CD4-positive, alpha-beta T cell treated with Interleukin-21 for 1 hour (primary cell): Measurements from ENCODE around the gene KLLN.
"Not testable (repeated sequence)": the region's sequence is repeated elsewhere in the genome, so short reads cannot be mapped to it uniquely, and the experiment has no call there.

ENCODE experiments used
- DNase-seq: peaks from one replicate; pipeline ENCODE4 v3.0.0-alpha.2; 2020

KLLN gene

GRCh38 chr10:87841186-87841585 lies 22.1 kb downstream of the KLLN start:
- DNase-seq = no peak

- DNase-seq = no peak
These were observed 24.7 kb downstream of the KLLN start for GRCh38 chr10:87838650-87839049.

- no peak for DNase-seq
These were observed 25.9 kb downstream of the KLLN start for GRCh38 chr10:87837445-87837844.

- DNase-seq = no peak
These were observed 27.2 kb downstream of the KLLN start for GRCh38 chr10:87836098-87836497.

- no peak for DNase-seq
These were observed 33.2 kb downstream of the KLLN start for GRCh38 chr10:87829986-87830729.

DNA sequence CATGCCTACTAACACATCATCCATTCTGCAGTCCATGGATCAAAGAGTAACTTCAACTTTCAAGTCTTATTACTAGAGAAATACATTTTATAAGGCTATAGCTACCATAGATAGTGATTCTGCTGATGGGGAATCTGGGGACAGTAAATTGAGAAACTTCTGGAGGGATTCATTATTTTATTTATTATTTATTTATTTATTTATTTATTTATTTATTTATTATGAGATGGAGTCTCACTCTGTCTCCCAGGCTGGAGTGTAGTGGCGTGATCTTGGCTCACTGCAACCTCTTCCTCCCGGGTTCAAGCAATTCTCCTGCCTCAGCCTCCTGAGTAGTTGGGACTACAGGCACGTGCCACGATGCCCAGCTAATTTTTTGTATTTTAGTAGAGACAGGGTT lies 34.3 kb downstream of the KLLN start:
- not testable (repeated sequence) for DNase-seq

DNA sequence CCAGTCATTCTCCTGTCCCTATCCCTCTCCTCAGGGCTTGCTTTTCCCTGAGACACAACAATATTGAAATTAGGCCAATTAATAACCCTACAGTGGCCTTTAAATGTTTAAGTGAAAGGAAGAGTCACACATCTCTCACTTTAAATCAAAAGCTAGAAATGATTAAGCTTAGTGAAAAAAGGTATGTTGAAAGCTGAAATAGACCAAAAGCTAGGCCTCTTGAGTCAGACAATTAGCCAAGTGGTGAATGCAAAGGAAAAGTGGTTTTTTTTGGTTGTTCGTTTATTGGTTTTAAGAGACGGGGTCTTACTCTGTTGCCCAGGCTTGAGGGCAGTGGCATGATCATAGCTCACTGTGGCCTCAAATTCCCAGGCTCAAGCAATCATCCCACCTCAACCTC lies 35.7 kb downstream of the KLLN start:
- DNase-seq = no peak

GRCh38 chr10:87826653-87827052 lies 36.7 kb downstream of the KLLN start:
- DNase-seq = no peak

DNA sequence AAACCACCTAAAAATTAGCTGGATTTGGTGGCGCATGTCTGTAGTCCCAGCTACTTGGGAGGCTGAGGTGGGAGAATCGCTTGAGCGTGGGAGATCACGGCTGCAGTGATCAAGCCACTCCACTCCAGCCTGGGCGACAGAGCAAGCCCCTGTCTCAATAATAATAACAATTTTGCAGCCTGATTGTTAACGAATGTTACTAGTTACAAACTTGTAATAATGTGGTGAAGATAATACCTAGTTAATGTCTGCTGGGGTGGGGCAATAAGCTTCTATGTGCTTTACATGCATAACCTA lies 44.1 kb downstream of the KLLN start:
- no peak for DNase-seq

DNA sequence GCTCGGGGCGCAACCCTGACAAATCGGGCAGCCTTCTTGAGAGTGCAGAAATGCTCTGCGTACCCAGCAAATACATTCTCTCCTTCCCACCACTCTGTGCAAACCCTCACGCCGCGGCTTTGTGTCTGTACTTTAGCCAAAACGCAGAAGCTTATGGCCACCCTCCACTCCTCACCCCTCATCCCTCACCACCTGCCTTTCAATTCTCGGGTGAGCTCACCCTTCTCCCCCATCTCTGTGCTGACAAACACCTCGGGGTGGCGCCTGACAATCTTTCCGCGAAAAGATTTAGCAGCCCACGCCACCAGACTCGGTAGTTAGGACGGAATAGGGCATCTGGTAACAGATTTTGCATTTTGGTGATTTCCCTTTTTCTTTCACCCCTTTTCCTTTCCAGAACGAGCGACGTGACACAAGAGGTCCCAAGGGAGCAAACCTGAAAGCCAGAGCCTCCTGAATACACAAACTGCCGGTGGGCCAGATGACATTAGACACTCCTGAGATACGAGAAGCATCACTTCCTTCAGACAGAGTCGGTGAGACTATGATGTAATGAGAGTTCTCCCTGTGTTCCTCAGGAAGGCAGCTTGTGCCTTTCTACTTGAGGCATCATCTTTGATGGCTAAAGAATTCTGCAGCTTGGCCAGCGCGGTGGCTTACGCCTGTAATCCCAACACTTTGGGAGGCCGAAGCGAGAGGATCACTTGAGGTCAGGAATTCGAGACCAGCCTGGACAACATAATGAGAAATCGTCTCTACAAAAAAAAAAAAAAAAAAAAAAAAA lies 44.6 kb downstream of the KLLN start:
- DNase-seq = peak; percentile 73

GRCh38 chr10:87817609-87818504 lies 45.5 kb downstream of the KLLN start, which contains the start of gene ATAD1:
TSS of gene ATAD1 (minus strand) at chr10:87818226. CDS start at chr10:87814599, 3,627 bp downstream.
- DNase-seq = peak; percentile 92

DNA sequence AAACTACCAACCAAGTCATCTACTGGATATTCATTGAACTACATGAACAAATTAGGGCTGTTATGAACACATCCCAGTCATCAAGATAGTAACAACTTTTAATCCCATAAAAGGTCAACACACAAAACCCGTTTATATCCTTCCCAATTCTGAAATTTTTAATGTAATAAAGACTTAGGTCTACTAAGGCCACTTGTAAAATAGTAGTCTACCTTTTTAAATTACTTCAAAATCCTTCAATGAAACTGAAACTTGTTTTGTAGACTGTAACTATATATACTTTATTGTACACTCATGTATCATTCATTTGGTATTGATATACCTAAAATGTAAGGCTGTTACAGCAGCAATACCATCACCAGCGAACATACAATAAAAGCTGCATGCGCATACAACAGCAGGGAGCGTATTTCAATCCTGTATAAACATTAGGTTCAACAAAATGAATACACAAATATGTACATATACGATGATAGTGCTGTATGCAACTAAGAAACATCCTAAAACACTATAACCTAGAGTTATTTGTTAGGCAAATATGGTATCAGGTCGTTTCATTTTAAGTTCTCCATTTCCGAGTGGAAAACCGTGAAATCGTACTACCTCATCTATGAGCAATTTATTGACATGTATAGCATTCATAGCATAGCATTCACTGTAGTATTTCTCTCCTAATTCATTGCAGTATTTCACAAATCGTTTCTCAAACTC lies 46.3 kb downstream of the KLLN start:
- peak; percentile 15 for DNase-seq

DNA sequence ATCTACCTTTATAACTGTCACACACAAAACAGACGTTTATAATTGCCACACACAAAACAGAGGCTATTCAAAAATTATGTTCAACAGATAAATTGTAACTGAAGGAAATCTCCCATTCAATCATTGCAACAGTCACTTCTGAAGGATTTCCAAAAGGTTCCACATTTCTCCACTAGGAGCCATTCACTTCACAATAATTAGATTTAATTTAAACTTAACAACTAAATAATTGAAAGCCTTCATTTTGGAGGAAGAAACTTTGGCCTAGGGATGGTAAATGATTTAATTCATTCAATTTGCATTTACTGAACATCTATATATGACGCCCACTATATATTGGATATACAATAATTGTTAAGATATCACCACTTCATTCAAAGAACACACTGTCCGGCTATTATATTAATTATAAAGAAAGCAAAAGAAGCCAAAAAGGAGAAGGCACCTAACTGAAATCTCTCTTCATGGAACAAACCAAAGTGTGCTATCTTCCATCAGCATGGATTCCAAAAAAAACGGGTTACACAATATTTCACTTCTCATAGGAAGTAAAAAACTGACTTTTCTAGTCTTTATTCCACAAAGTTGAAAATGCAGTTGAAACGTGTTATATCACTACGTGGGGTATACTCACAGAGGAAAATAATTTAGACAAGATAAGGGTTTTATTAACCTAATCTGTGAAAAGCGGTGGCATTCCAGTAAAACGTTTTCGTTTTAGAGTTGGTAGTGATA lies 47.0 kb downstream of the KLLN start:
- no peak for DNase-seq
